GM20431 (cell line): ENCODE results near the gene CRK.

Source experiments
- in situ Hi-C: fragments of 300-500 bp; cut with MseI, MboI; formaldehyde crosslinking; loops from one replicate; pipeline ENCODE4 v1.15.0; 2020; ENCODE audit warnings: low sequenced_read_pairs; ENCODE audit not compliant: unreplicated experiment

The CRK gene

DNA sequence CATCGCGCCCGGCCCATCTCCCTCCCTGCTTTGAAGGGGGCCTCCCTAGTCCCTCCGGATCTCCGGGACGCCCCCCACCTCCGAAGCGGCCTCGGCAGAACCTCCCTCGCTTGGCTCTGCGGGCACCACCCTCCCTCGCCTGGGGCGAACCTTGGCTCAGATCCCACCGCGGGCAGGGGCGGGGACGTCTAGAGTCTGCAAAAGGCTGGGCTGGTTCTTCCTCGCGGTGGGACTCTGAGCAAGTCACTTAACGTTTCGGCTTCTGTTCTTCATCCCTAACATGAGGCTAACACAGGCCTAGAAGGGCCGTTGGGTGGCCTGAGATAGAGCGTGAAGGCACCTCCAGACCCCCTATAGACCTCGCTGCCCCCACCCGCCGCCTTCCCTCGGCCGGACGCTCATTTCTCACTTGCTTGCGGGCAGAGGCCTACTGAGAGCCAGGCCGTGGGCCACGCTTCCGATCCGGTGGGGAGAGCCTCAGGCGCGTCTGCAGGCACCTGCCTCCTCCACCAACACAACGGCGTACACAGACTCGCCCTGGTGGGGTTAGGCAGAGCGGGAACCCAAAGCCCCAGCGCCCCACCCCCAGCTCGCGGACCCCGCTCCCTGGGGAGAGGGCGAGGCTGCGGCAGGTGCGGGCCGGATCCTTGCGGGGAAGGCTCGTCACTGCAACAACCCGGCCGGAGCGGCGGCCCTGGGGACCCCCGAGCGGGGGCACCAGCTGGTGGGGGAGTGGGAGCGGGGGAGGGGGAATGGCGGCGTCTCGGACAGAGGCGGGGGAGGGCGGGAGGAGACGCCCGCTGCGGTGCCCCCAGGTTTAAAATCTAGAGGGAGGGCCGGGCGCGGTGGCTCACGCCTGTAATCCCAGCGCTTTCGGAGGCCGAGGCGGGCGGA lies 31.0 kb upstream of the CRK start:
- in situ Hi-C loops = no loop called here

DNA sequence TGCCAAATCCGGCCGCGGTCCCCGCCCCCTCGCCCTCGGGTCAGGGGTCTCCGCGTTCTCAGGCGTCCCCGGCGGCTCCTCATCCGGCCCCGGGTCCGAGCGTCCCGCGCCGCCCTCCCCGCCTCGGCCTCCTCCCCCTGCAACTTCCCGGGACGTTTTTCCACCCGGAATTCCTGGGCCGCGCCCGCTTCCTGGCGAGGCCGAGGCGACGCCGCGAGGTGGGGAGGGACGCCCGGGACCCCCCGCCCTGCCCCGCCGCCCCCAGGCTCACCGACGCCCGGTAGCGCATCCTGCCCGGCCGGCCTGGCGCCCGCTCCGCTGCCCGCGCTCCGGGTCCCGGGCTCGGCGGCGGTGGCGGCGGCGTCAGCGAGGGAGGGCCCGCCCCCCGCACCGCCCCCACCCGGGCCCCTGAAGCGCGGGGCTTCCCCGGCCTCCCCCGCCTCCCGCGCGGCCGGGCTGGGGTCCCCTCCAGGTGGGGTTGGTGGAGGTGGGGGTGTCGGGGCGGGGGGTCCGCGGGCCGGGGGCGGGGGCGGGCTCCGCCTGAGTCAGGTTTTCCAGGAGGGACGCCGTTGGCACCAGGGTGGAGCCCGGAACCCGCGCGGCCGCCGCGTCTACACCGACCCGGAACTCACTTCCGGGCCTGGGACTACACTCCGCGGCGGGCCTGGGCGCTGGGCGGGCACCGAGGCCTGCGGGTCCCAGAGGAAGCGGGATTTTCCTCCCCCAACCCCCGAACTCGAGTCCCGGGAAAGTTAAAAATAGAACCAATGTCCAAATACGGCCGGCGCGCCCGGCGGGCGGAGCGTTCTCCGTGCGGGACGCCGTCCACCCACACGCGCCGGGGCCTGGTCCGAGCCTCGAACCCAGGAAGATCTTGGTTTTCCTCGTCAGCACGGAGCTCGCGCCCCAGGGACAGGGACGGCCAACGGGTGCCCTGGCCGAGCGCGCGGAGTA lies 29.7 kb upstream of the CRK start:
- in situ Hi-C loops = no loop called here

GRCh38 chr17:1484676-1485422 lies 28.8 kb upstream of the CRK start:
- in situ Hi-C loops = no loop called here

GRCh38 chr17:1484060-1484535 lies 28.1 kb upstream of the CRK start:
- in situ Hi-C loops = no loop called here

DNA sequence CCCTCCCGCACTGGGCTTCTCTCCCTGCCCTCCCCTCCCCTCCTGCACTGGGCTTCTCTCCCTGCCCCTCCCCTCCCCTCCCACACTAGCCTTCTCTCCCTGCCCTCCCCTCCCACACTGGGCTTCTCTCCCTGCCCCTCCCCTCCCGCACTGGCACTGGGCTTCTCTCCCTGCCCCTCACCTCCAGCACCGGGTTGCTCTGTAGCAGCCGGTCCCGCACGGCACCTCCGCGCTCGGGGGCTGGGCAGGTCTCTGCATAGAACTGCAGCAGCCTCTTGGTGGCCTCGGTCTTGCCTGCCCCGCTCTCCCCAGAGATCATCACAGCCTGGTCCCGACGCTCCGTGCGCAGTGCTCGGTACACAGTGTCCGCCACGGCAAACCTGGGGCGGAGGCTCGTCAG lies 26.6 kb upstream of the CRK start:
- in situ Hi-C loops = no loop called here

DNA sequence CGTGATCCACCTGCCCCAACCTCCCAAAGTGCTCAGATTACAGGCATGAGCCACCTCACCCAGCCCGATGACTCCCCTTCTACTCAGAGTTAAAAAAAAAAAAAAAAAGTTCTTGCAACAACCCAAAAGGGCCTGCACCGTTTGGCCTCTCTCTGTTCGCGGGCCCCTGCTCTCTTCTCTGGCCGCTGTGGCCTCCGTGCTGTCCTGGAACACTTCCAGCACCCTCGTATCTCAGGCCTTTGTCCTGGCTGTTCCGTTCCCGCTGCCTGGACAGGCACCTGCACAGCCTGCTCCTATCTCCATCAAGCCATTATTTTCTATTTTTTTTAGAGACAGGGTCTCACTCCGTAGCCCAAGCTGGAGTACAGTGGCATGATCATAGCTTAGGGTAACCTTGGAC lies 25.7 kb upstream of the CRK start:
- in situ Hi-C loops = no loop called here

GRCh38 chr17:1480747-1481465 lies 24.9 kb upstream of the CRK start:
- in situ Hi-C loops = no loop called here

- in situ Hi-C loops = no loop called here
Measured at GRCh38 chr17:1478418-1478817, 22.4 kb upstream of the CRK start.

- in situ Hi-C loops = no loop called here
Measured at GRCh38 chr17:1475321-1475854, 19.4 kb upstream of the CRK start.

DNA sequence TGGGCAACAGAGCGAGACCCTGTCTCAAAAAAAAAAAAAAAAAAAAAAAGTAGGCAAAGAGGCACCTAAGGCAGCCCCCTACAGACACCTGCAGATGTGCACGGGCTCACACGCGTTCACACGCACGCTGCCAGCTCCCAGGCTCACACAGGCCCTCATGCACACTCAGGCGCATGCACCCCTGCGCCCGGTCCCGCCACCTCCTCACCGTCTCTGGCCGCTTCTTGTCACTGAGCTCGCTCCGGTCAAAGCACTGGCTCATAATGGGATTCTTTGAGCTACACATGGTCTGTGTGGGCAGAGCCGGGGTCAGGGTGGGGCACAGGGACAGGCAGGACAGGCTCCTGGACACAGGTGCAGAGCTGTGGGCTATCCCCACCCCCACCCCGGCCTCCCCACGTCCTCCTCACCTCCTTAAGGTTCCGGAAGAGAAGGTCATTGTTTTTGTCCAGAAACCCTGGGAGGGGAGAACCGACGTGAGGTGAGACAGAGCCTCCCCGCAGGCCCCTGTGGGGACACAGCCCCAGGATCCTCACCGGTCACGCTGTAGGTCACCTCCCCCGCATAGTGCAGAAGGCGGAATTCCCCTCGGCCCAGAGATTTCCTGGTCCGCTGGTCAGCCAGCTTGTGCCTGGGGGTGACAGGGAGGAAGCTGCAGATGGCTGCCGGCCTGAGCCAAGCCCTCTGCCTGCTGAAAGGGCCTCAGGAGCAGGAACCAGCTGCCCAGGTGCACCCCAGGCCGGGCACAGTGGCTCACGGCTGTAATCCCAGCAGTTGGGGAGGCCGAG lies 18.6 kb upstream of the CRK start:
- in situ Hi-C loops = no loop called here

GRCh38 chr17:1473841-1474240 lies 17.8 kb upstream of the CRK start:
- in situ Hi-C loops = no loop called here

- in situ Hi-C loops = no loop called here
Measured at GRCh38 chr17:1473170-1473569, 17.1 kb upstream of the CRK start.

DNA sequence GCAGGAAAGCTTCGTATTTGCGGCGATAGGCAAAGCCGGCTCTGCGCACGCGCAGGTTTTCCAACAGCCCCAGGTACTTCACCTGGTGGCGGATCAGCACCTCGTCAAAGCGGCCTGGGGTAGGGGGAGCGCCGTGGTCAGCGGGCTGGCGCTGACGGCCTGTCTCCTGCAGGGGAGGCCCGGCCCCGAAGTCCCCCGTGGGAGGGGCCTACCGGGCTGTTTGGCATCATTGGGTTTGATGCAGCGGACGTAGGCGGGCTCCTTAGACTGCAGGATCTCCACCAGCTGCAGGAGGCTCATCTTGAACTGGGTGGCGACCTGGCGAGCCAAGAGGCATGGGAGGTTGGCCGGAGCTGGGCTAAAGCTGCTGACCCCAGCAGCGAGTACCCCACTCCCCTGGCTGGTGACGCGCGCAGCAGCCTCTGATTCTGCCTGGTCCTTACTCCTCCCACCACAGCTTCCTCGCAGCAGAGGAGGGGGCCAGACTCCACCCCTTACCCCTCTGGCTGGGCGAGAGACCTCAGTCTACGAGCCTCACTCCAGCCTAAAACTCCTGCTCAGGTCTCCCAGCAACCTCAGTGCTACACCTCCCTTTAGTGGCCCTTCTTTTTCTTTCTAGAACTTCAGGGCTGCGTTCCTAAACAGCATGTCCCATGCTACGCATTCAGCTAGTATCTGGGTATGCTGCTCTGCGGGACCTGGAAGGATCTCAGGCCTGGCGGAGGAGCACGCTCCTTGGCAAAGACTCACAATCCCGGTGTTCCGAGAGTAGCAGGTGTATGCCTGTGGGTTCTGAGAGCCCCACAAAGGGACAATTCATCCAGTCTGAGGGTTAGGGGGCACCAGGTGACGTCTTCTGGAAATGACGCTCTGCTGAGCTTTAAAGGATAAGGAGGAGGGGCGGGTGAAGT lies 16.1 kb upstream of the CRK start:
- in situ Hi-C loops = no loop called here

GRCh38 chr17:1471490-1471889 lies 15.5 kb upstream of the CRK start:
- in situ Hi-C loops = no loop called here

GRCh38 chr17:1470755-1471462 lies 14.9 kb upstream of the CRK start:
- in situ Hi-C loops = no loop called here

GRCh38 chr17:1470071-1470754 lies 14.2 kb upstream of the CRK start:
- in situ Hi-C loops = no loop called here
